HG03159 (cell line): ENCODE results near the gene GPC6.
"Not testable (repeated sequence)": the region's sequence is repeated elsewhere in the genome, so short reads cannot be mapped to it uniquely, and the experiment has no call there.

Experiments
- ATAC-seq: cut with Tn5 transposase; IDR thresholded peaks from one replicate; pipeline ENCODE4 v1.9.1; 2021; ENCODE audit warnings: mild to moderate bottlenecking, moderate library complexity; ENCODE audit not compliant: unreplicated experiment

GPC6 gene

GRCh38 chr13:94329277-94329676, 1102.7 kb downstream of the GPC6 start:
- ATAC-seq = no peak

GRCh38 chr13:94329754-94330551, 1103.3 kb downstream of the GPC6 start:
- ATAC-seq = no peak

- ATAC-seq = no peak
These were observed 1104.0 kb downstream of the GPC6 start for GRCh38 chr13:94330552-94331071.

GRCh38 chr13:94331281-94331680, 1104.7 kb downstream of the GPC6 start:
- ATAC-seq = no peak

DNA sequence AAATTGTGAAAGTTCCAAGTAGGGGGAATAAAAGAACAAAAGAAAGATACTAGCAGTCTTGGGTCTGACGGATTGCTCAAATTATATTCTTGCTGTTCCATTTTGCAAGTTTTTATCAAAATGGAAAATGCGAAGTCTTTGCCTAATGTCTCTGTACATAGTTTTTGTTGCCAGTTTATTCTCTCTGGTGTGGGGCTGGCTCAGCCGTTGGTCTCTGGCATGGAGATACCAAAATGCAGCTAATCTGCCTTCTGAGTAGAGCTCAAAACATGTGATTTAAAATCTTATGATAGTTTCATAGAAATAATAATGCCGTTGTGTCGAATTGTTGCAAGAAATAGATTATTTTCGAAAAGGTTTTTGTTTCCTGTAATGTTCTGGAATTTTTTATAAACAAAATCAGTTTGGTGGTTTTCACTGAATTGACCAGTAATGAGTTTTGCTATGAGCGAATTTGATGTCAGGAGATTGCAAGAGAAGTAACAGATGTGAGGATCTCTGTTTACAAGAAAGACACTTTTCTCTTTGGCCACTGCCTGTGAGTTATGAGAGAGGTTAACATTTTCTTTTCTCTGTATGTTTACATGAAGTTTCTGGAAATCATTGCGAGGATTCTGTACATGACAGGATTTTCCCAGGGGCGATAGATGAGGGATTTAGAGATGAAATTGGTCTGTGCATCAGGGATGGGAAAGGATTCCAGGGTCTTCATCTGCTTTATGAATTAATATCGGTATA, 1105.9 kb downstream of the GPC6 start:
- no peak for ATAC-seq

DNA sequence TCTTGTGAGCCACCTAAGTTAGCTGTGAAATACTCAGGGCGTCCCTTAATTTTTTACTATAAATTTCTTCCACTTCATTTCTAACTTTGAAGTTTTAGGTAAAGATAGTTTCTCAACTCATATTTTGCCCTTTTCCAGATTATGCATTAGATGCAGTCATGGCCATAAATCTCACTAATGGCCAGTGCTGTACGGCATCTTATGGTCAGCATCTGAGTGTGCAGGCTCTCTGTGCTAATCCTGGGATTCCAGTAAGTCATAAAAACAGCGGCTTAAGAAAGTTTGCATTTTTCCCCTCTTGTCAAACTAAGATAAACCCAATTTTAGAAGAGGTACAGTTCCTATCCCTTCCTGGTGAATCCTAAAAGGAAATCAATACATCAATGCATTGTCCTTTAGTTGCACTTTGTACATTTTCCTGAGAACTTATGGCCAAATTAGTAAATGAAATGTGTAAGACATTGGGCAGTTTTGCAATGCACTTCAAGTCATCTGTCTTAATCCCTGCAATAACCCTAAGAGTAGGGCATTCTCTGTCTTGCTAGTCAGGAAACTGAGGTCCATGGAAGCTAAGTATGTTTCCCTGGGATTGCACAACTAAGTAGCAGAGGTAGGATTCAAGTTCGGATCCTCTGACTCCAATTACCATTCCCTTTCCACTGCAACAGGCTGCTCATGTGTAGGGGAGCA, 1106.7 kb downstream of the GPC6 start:
- ATAC-seq = no peak

GRCh38 chr13:94335761-94336526, 1109.3 kb downstream of the GPC6 start:
- ATAC-seq = no peak

GRCh38 chr13:94339116-94339687, 1112.6 kb downstream of the GPC6 start:
- ATAC-seq = no peak

- ATAC-seq = no peak
These were observed 1116.0 kb downstream of the GPC6 start for GRCh38 chr13:94342436-94343242.

DNA sequence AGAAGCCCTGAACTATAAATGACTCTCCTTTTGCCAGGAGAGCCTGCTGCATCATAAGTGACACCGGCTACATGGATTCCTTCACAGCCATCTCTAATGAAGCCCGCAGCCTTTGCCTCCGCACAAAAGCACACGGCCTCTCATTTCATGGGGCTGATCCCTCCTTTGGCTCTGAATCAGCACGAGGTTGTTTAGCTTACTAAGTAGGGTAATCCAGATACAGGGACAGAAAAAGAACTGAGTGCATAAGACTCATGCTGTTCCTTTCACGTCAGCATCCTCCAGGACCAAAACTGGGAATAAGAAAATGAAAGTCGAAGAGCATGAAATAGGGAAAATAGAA, 1116.6 kb downstream of the GPC6 start:
- ATAC-seq = no peak

- ATAC-seq = not testable (repeated sequence)
These were observed 1117.1 kb downstream of the GPC6 start for GRCh38 chr13:94343687-94344086.

DNA sequence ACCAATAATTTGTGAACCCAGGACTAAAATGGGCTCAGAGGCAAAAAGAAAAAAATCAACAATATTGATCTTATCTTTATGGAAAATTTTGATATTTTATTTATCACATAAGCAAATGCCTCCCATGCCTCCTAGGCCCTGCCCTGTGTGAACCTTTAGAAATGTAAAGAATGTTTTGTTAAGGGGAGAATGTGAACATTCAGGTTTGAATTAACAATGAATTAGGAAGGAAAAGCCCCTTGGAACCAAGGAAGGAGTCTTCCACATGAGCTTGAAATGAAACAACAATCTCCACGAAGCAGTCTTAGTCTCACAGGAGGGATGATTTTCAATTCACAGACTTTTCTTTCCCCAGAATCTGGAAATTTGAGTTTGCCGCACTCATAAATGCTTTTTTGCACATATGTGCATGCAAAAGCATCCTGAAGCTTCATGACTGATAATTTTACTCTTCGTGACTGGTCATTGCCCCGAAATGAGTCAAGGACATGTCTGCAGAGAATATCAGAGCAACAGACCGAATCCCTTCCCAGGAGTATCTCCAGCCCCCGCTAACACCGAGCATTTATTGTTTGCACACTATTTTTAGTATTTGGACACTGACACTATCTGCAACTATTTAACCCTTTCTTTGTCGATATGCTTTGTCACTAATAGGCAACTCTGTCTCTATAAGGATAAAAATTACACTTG, 1117.7 kb downstream of the GPC6 start:
- ATAC-seq = no peak

- ATAC-seq = no peak
These were observed 1119.0 kb downstream of the GPC6 start for GRCh38 chr13:94345374-94346195.

DNA sequence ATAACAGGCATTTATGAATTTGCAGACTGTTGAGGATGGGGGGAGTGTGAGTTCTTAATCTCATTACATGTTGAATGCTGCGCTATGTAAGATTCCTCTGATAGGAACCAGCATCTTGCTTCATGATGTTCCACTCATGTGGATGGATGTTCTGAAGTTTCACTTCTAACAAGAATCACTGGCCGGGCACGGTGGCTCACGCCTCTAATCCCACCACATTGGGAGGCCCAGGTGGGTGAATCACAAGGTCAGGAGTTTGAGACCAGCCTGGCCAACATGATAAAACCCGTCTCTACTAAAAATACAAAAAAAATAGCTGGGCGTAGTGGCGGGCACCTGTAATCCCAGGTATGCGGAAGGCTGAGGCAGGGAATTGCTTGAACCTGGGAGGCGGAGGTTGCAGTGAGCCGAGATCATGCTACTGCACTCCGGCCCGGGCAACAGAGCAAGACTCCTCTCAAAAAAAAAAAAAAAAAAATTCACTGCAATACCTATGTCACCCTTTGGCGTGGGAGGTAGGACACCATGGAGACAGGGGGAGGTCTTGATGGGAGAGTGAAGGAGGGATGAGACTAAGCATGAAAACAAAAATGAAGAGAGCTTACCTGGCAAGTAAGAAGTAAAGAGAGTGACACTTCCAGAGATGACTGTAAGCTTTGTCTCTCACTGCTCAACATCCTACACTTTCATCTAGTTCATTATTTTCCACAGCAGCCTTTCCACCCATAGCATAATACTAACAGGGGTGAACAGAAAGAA, 1119.8 kb downstream of the GPC6 start:
- no peak for ATAC-seq

DNA sequence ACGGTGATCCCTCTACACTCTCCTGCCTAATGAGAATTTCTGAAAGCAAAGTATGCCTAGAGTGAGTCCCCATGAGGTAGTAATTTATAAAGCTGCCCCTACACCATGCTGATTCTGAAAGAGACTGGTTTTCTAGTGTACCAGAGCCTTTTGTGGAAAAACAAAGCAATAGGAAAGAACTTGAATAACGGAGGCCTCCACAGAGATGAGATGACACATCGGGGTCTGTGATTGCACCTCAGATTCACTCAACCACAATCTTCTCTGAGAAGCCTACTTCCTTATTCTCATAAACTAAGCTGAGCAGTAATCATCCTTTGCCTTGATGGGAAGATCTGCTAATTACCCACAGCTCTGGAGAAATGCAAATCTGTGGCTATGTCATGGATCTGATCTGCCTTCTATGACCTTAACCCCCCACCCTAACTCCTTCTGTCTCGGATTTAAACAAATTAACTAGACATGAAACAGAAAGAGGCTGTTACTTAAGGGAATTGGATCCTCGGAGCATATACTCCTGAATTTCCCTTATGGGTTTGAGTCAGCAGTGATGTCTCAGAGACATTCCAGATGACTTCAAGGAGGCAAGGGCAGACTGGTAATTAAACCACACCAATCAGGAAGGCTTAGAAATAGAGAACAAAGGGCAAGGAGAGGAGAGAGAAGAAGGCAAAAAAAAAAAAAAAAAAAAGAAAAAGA, 1124.8 kb downstream of the GPC6 start:
- no peak for ATAC-seq

DNA sequence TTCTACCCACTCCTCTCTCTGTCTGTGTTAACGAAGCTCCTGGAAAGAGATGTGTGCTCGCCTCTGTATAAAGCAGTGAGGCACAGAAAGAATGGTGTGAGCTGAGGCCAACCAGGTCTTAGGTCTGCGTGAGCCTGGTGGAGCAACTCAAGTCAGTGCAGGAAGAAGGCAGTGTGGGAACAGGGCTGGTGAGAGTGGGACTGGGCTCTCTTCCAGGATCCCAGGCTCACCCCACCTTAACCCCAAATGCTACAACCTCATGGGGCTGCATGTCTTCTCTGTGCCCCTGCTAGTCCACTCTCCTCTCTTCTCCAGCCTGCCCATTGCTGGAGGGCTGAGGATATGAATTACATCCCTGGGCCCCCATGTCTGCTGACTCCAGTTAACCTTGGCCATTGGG, 1125.5 kb downstream of the GPC6 start:
- ATAC-seq = no peak

DNA sequence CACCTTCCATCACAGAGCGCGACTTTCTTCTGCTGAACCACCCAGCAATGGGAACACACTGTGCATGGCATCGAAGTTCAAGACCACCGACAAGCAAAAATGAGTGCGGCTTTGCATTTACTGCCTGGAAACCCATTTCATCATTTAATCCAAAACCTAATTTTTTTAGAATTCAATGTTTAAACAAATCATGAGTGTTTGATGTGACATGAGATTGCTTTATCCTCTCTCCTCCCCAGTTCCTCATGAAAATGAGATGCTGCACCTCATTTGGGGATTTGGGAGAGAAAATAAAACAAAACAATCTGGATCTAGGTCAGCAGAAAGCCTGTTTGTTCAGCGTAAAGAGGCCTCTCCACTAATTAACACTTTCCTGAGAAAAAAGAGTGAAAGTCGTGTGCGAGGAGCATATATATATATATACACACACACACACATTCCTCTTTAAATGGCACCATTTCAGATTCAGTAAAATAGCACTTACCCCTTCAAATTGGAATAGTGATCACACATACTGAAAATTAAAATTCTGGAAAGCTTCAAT, 1126.6 kb downstream of the GPC6 start:
- no peak for ATAC-seq
